Measurements from ENCODE around the gene NTF3.

Gene NTF3

GRCh38 chr12:5470221-5470620 lies 38.3 kb downstream of the NTF3 start:
- Histone ChIP-seq H3K27me3 (ENCODE audit: control insufficient read depth in 2 of 2, insufficient read depth in 2 of 2, low read length in 2 of 2) (no peaks in the 10 kb centered on the region), H3K4me1 (ENCODE audit: control insufficient read depth in 2 of 2, insufficient read depth in 2 of 2, low read length in 2 of 2) (no peaks in the 10 kb centered on the region), H3K27ac (ENCODE audit: low read depth in 2 of 2, low read length in 2 of 2) (no peak overlapping the region), H3K36me3 (ENCODE audit: control insufficient read depth in 2 of 2, insufficient read depth in 2 of 2, low read length in 2 of 2) (no peaks in the 10 kb centered on the region), H3K9me3 (ENCODE audit: control insufficient read depth in 2 of 2, low read length in 2 of 2) (no peaks in the 10 kb centered on the region), H3K9ac (ENCODE audit: low read depth in 1 of 2, low read length in 2 of 2) (no peak overlapping the region), H3K4me3 (ENCODE audit: low read length in 2 of 2) (no peak overlapping the region)

- Histone ChIP-seq H3K4me1 (ENCODE audit: control insufficient read depth in 2 of 2, insufficient read depth in 2 of 2, low read length in 2 of 2) (no peaks in the 10 kb centered on the region), H3K9me3 (ENCODE audit: control insufficient read depth in 2 of 2, low read length in 2 of 2) (no peaks in the 10 kb centered on the region), H3K36me3 (ENCODE audit: control insufficient read depth in 2 of 2, insufficient read depth in 2 of 2, low read length in 2 of 2) (no peaks in the 10 kb centered on the region), H3K9ac (ENCODE audit: low read depth in 1 of 2, low read length in 2 of 2) (no peak overlapping the region), H3K27ac (ENCODE audit: low read depth in 2 of 2, low read length in 2 of 2) (no peak overlapping the region), H3K27me3 (ENCODE audit: control insufficient read depth in 2 of 2, insufficient read depth in 2 of 2, low read length in 2 of 2) (no peaks in the 10 kb centered on the region), H3K4me3 (ENCODE audit: low read length in 2 of 2) (no peak overlapping the region)
Observed at GRCh38 chr12:5470703-5471102, 38.8 kb downstream of the NTF3 start.

GRCh38 chr12:5473076-5473782 lies 41.3 kb downstream of the NTF3 start:
- Histone ChIP-seq H3K9ac (ENCODE audit: low read depth in 1 of 2, low read length in 2 of 2) (no peak overlapping the region), H3K4me1 (ENCODE audit: control insufficient read depth in 2 of 2, insufficient read depth in 2 of 2, low read length in 2 of 2) (no peaks in the 10 kb centered on the region), H3K36me3 (ENCODE audit: control insufficient read depth in 2 of 2, insufficient read depth in 2 of 2, low read length in 2 of 2) (no peaks in the 10 kb centered on the region), H3K27ac (ENCODE audit: low read depth in 2 of 2, low read length in 2 of 2) (no peak overlapping the region), H3K27me3 (ENCODE audit: control insufficient read depth in 2 of 2, insufficient read depth in 2 of 2, low read length in 2 of 2) (no peaks in the 10 kb centered on the region), H3K9me3 (ENCODE audit: control insufficient read depth in 2 of 2, low read length in 2 of 2) (no peaks in the 10 kb centered on the region), H3K4me3 (ENCODE audit: low read length in 2 of 2) (no peak overlapping the region)

- H3K4me3 ChIP-seq (ENCODE audit: low read length in 2 of 2): no peak overlapping the region
- no peaks in the 10 kb centered on the region for H3K4me1 ChIP-seq (ENCODE audit: control insufficient read depth in 2 of 2, insufficient read depth in 2 of 2, low read length in 2 of 2)
Observed at GRCh38 chr12:5473783-5474116, 41.8 kb downstream of the NTF3 start.

GRCh38 chr12:5476356-5476755 lies 44.4 kb downstream of the NTF3 start:
- Histone ChIP-seq H3K4me1 (ENCODE audit: control insufficient read depth in 2 of 2, insufficient read depth in 2 of 2, low read length in 2 of 2) (no peaks in the 10 kb centered on the region), H3K4me3 (ENCODE audit: low read length in 2 of 2) (no peak overlapping the region), H3K27me3 (ENCODE audit: control insufficient read depth in 2 of 2, insufficient read depth in 2 of 2, low read length in 2 of 2) (no peaks in the 10 kb centered on the region), H3K36me3 (ENCODE audit: control insufficient read depth in 2 of 2, insufficient read depth in 2 of 2, low read length in 2 of 2) (no peaks in the 10 kb centered on the region), H3K9me3 (ENCODE audit: control insufficient read depth in 2 of 2, low read length in 2 of 2) (no peaks in the 10 kb centered on the region), H3K9ac (ENCODE audit: low read depth in 1 of 2, low read length in 2 of 2) (no peak overlapping the region), H3K27ac (ENCODE audit: low read depth in 2 of 2, low read length in 2 of 2) (no peak overlapping the region)

More at GRCh38 chr12:5473783-5474116, 41.8 kb downstream of the NTF3 start:
- H3K27me3 ChIP-seq (ENCODE audit: control insufficient read depth in 2 of 2, insufficient read depth in 2 of 2, low read length in 2 of 2): no peaks in the 10 kb centered on the region
- H3K9me3 ChIP-seq (ENCODE audit: control insufficient read depth in 2 of 2, low read length in 2 of 2): no peaks in the 10 kb centered on the region
- H3K9ac ChIP-seq (ENCODE audit: low read depth in 1 of 2, low read length in 2 of 2): no peak overlapping the region
- H3K36me3 ChIP-seq (ENCODE audit: control insufficient read depth in 2 of 2, insufficient read depth in 2 of 2, low read length in 2 of 2): no peaks in the 10 kb centered on the region
- H3K27ac ChIP-seq (ENCODE audit: low read depth in 2 of 2, low read length in 2 of 2): no peak overlapping the region

DNA sequence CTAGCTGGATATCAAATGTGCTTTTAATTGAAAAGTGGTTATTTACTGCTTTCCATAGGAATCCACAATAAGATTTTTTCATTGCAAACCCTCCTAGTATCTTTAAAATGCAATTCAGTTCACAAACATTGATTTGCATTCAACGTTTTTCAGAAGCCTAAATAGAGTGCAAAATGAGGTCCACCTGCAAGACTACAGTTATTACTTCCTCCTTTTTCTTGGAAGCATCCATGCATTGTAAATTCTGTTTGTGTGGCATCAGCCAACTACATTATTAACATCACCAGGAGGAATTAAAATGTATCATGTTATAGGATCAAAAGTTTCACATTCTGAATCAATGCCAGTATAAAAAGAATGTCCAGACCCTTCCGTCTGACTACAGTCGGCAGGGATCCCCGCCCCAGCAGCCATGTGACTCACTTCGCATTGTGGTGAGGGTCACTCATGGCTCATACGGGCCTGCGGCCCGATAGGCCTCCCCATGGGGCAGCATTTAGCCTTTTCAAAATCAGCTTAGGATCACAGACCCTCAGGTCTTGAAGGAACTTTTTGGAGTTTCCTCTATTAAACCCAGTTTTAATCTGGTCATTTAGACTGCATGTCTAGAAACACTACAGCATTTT lies 46.3 kb downstream of the NTF3 start:
- H3K4me1 ChIP-seq (ENCODE audit: control insufficient read depth in 2 of 2, insufficient read depth in 2 of 2, low read length in 2 of 2): no peaks in the 10 kb centered on the region
- H3K36me3 ChIP-seq (ENCODE audit: control insufficient read depth in 2 of 2, insufficient read depth in 2 of 2, low read length in 2 of 2): no peaks in the 10 kb centered on the region
- H3K9me3 ChIP-seq (ENCODE audit: control insufficient read depth in 2 of 2, low read length in 2 of 2): no peaks in the 10 kb centered on the region
- no peak overlapping the region for H3K4me3 ChIP-seq (ENCODE audit: low read length in 2 of 2)
- no peaks in the 10 kb centered on the region for H3K27me3 ChIP-seq (ENCODE audit: control insufficient read depth in 2 of 2, insufficient read depth in 2 of 2, low read length in 2 of 2)
- H3K9ac ChIP-seq (ENCODE audit: low read depth in 1 of 2, low read length in 2 of 2): no peak overlapping the region
- H3K27ac ChIP-seq (ENCODE audit: low read depth in 2 of 2, low read length in 2 of 2): no peak overlapping the region

DNA sequence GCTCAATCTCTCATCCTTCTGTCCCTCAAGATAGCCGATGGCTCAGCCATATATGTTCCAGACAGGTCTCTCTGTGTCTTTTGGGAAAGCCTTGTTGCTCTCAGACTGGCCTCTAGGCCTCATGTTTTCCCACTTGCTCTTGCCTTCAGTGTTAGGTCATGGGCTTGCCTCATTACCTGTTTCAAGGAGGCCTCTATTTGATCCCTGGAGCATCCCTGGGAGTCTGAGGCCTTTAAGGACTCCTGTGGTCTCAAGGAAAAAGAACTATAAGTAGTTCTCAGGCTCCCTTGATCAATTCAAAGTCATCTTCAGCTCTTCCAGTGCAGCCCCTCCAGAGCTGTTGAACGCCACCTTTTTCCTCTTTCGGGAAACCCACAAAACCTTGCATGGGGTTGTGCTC lies 47.9 kb downstream of the NTF3 start:
- H3K9ac ChIP-seq (ENCODE audit: low read depth in 1 of 2, low read length in 2 of 2): no peak overlapping the region
- H3K4me1 ChIP-seq (ENCODE audit: control insufficient read depth in 2 of 2, insufficient read depth in 2 of 2, low read length in 2 of 2): no peaks in the 10 kb centered on the region
- no peaks in the 10 kb centered on the region for H3K9me3 ChIP-seq (ENCODE audit: control insufficient read depth in 2 of 2, low read length in 2 of 2)
- H3K27me3 ChIP-seq (ENCODE audit: control insufficient read depth in 2 of 2, insufficient read depth in 2 of 2, low read length in 2 of 2): no peaks in the 10 kb centered on the region
- no peaks in the 10 kb centered on the region for H3K36me3 ChIP-seq (ENCODE audit: control insufficient read depth in 2 of 2, insufficient read depth in 2 of 2, low read length in 2 of 2)
- no peak overlapping the region for H3K4me3 ChIP-seq (ENCODE audit: low read length in 2 of 2)
- H3K27ac ChIP-seq (ENCODE audit: low read depth in 2 of 2, low read length in 2 of 2): no peak overlapping the region

DNA sequence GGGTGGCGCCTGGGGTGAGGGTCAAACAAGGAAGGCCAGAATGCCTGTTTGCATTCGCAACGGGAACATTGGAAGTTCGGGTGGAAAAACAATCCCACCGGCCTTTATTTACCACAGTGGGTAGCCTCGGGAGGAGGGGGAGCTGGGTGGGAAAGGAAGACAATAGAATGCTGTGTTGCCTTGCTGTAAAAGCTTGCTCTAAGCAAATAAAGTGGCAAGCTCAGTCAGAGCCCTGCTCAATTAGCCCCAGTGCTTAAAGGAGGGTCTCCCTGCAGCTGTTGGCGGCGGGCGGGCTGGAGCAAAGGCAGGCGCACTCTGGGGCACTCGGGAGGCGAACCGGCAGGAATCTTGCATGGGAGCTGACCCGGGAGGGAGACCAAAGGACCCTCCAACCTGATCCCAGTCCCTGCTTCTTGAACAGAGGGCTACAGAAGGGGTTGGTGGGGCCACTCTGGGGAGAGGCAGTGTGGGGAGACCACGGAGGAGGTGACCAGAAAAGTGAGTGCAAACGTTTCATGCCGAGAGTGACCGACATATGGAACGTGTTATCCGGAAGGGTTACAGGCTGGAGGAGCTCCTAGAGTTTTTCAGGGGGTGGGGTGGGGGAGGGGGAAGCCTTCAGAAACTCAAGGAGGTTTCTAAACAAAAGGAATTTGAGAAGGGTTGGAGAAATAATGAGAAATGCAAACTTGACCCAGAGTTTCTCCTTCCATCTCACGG lies 48.5 kb downstream of the NTF3 start:
- Histone ChIP-seq H3K36me3 (ENCODE audit: control insufficient read depth in 2 of 2, insufficient read depth in 2 of 2, low read length in 2 of 2) (no peaks in the 10 kb centered on the region), H3K27ac (ENCODE audit: low read depth in 2 of 2, low read length in 2 of 2) (no peak overlapping the region), H3K9me3 (ENCODE audit: control insufficient read depth in 2 of 2, low read length in 2 of 2) (no peaks in the 10 kb centered on the region), H3K9ac (ENCODE audit: low read depth in 1 of 2, low read length in 2 of 2) (no peak overlapping the region), H3K27me3 (ENCODE audit: control insufficient read depth in 2 of 2, insufficient read depth in 2 of 2, low read length in 2 of 2) (no peaks in the 10 kb centered on the region), H3K4me3 (ENCODE audit: low read length in 2 of 2) (no peak overlapping the region), H3K4me1 (ENCODE audit: control insufficient read depth in 2 of 2, insufficient read depth in 2 of 2, low read length in 2 of 2) (no peaks in the 10 kb centered on the region)

GRCh38 chr12:5480938-5481303 lies 49.0 kb downstream of the NTF3 start:
- Histone ChIP-seq H3K36me3 (ENCODE audit: control insufficient read depth in 2 of 2, insufficient read depth in 2 of 2, low read length in 2 of 2) (no peaks in the 10 kb centered on the region), H3K27me3 (ENCODE audit: control insufficient read depth in 2 of 2, insufficient read depth in 2 of 2, low read length in 2 of 2) (no peaks in the 10 kb centered on the region), H3K27ac (ENCODE audit: low read depth in 2 of 2, low read length in 2 of 2) (no peak overlapping the region), H3K4me3 (ENCODE audit: low read length in 2 of 2) (no peak overlapping the region), H3K9ac (ENCODE audit: low read depth in 1 of 2, low read length in 2 of 2) (no peak overlapping the region), H3K4me1 (ENCODE audit: control insufficient read depth in 2 of 2, insufficient read depth in 2 of 2, low read length in 2 of 2) (no peaks in the 10 kb centered on the region), H3K9me3 (ENCODE audit: control insufficient read depth in 2 of 2, low read length in 2 of 2) (no peaks in the 10 kb centered on the region)

DNA sequence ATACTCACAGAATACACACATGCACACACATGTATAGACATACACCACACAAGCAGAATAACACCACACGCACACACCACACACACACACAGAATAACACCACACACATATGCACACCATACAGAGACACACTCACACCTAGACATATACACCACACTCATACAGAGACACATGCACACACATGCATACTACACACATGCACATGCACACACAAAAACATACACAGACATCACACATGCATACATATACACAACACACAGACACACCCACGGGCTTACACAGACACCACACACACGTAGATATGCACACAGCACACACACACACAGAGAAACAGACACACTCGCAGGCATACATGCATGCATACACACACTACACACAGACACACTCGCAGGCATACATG lies 49.7 kb downstream of the NTF3 start:
- Histone ChIP-seq H3K4me3 (ENCODE audit: low read length in 2 of 2) (no peak overlapping the region), H3K9me3 (ENCODE audit: control insufficient read depth in 2 of 2, low read length in 2 of 2) (no peaks in the 10 kb centered on the region), H3K36me3 (ENCODE audit: control insufficient read depth in 2 of 2, insufficient read depth in 2 of 2, low read length in 2 of 2) (no peaks in the 10 kb centered on the region), H3K4me1 (ENCODE audit: control insufficient read depth in 2 of 2, insufficient read depth in 2 of 2, low read length in 2 of 2) (no peaks in the 10 kb centered on the region), H3K27me3 (ENCODE audit: control insufficient read depth in 2 of 2, insufficient read depth in 2 of 2, low read length in 2 of 2) (no peaks in the 10 kb centered on the region), H3K27ac (ENCODE audit: low read depth in 2 of 2, low read length in 2 of 2) (no peak overlapping the region), H3K9ac (ENCODE audit: low read depth in 1 of 2, low read length in 2 of 2) (no peak overlapping the region)

All from mucosa of rectum (tissue), 2 donors.